HEK293 (cell line): ENCODE measurements around the gene DBNL.

Experiments
- CTCF ChIA-PET: fragments of 350-600 bp; formaldehyde crosslinking; extraction: SDS; loops from one replicate; lab custom pipeline; 2021; ENCODE audit warnings: antibody characterized with exemption; lab: Yijun Ruan, JAX
- POLR2A ChIA-PET: fragments of 300-600 bp; formaldehyde crosslinking; extraction: SDS; loops from one replicate; lab custom pipeline; 2020; ENCODE audit warnings: antibody characterized with exemption, inconsistent platforms; lab: Yijun Ruan, JAX
- H3K27ac ChIP-seq: fragments of 200-500 bp; sonication (Bioruptor generic); 2 replicates; pipeline ENCODE4 v1.5.1; 2014; ENCODE audit warnings: low read depth, low read length, control low read depth, inconsistent platforms; ENCODE audit errors: extremely low read depth
- H3K36me3 ChIP-seq, 2 experiments: fragments of 200-500 bp in 1 of 2; sonication (Bioruptor generic) in 1 of 2; 1 replicate in 1 of 2; 2 replicates in 1 of 2; pipeline ENCODE4 v1.5.1; 2014 to 2017; ENCODE audit warnings: inconsistent platforms in 2 of 2, low read length in 2 of 2; ENCODE audit not compliant: control insufficient read depth in 2 of 2, insufficient read depth in 1 of 2
- H3K4me1 ChIP-seq: fragments of 200-500 bp; sonication (Bioruptor generic); 2 replicates; pipeline ENCODE4 v1.5.1; 2014; ENCODE audit warnings: mild to moderate bottlenecking, low read length, inconsistent platforms; ENCODE audit not compliant: control insufficient read depth, insufficient read depth
- H3K4me3 ChIP-seq: 2 replicates; pipeline ENCODE4 v1.5.1; 2011; ENCODE audit warnings: low read depth, mild to moderate bottlenecking, control low read depth, low read length, moderate library complexity
- H3K9me3 ChIP-seq: fragments of 200-500 bp; sonication (Bioruptor generic); 2 replicates; pipeline ENCODE4 v1.5.1; 2014; ENCODE audit warnings: low read depth, low read length, inconsistent platforms; ENCODE audit not compliant: control insufficient read depth, insufficient read depth
- FEZF1 ChIP-seq: fragments of 450-650 bp; formaldehyde crosslinking; IDR thresholded peaks from 2 replicates; pipeline ENCODE4 v1.5.1; 2016; ENCODE audit warnings: missing biosample characterization, missing genetic modification characterization
- HOXD13 ChIP-seq: sonication (generic); formaldehyde crosslinking; IDR thresholded peaks from 2 replicates; pipeline ENCODE4 v1.8.0; 2022; ENCODE audit warnings: missing genetic modification reagents, borderline replicate concordance
- MYNN ChIP-seq: fragments of 450-650 bp; formaldehyde crosslinking; IDR thresholded peaks from 2 replicates; pipeline ENCODE4 v1.5.1; 2016; ENCODE audit warnings: missing biosample characterization, missing genetic modification characterization, borderline replicate concordance
- SP7 ChIP-seq: fragments of 450-650 bp; formaldehyde crosslinking; IDR thresholded peaks from 2 replicates; pipeline ENCODE4 v1.5.1; 2016; ENCODE audit warnings: missing biosample characterization, missing genetic modification characterization
- ZBTB21 ChIP-seq: fragments of 450-650 bp; formaldehyde crosslinking; IDR thresholded peaks from 2 replicates; pipeline ENCODE4 v1.5.1; 2017; ENCODE audit warnings: missing biosample characterization, missing genetic modification characterization
- ZBTB49 ChIP-seq: fragments of 450-650 bp; formaldehyde crosslinking; IDR thresholded peaks from 2 replicates; pipeline ENCODE4 v1.5.1; 2016; ENCODE audit warnings: missing biosample characterization, missing genetic modification characterization, low read depth
- ZEB2 ChIP-seq: fragments of 450-650 bp; formaldehyde crosslinking; IDR thresholded peaks from 2 replicates; pipeline ENCODE4 v1.5.1; 2016; ENCODE audit warnings: missing biosample characterization, missing genetic modification characterization
- ZFP69B ChIP-seq: fragments of 450-650 bp; formaldehyde crosslinking; IDR thresholded peaks from 2 replicates; pipeline ENCODE4 v1.5.1; 2016; ENCODE audit warnings: missing biosample characterization, missing genetic modification characterization
- ZNF169 ChIP-seq: fragments of 450-650 bp; formaldehyde crosslinking; IDR thresholded peaks from 2 replicates; pipeline ENCODE4 v1.5.1; 2016; ENCODE audit warnings: missing biosample characterization, missing genetic modification characterization
- ZNF350 ChIP-seq: fragments of 450-650 bp; formaldehyde crosslinking; IDR thresholded peaks from 2 replicates; pipeline ENCODE4 v1.5.0; 2017; ENCODE audit warnings: missing biosample characterization, mild to moderate bottlenecking, missing genetic modification characterization
- ZNF404 ChIP-seq: fragments of 450-650 bp; formaldehyde crosslinking; IDR thresholded peaks from 2 replicates; pipeline ENCODE4 v1.5.1; 2017; ENCODE audit warnings: missing biosample characterization, missing genetic modification characterization
- ZNF792 ChIP-seq: fragments of 450-650 bp; formaldehyde crosslinking; IDR thresholded peaks from 2 replicates; pipeline ENCODE4 v1.5.1; 2016; ENCODE audit warnings: missing biosample characterization, missing genetic modification characterization
- TF ChIP-seq, protein P1 (sequence below): fragments of 450-650 bp; formaldehyde crosslinking; IDR thresholded peaks from 2 replicates; pipeline ENCODE4 v1.5.1; 2016; ENCODE audit warnings: missing biosample characterization, missing genetic modification characterization, borderline replicate concordance
- TF ChIP-seq, protein P2 (sequence below): fragments of 450-650 bp; formaldehyde crosslinking; IDR thresholded peaks from 2 replicates; pipeline ENCODE4 v1.5.1; 2016; ENCODE audit warnings: missing biosample characterization, missing genetic modification characterization

Gene DBNL

GRCh38 chr7:44077061-44077460, 32.6 kb downstream of the DBNL start:
- H3K9me3 ChIP-seq = no peaks in the 10 kb centered on the region
- no peak overlapping the region for H3K27ac ChIP-seq
- CTCF ChIA-PET = no interaction called here
- no peak overlapping the region for H3K4me3 ChIP-seq
- POLR2A ChIA-PET = no interaction called here
- H3K4me1 ChIP-seq = peaks cover 3% of the 10 kb centered on the region; the same call in 1 of the 2 replicates
- H3K36me3 ChIP-seq = peaks cover 10 to 83% of the 10 kb centered on the region in 2 experiments
- TF ChIP-seq HOXD13 (CRISPR knock-in tag) = no peak

DNA sequence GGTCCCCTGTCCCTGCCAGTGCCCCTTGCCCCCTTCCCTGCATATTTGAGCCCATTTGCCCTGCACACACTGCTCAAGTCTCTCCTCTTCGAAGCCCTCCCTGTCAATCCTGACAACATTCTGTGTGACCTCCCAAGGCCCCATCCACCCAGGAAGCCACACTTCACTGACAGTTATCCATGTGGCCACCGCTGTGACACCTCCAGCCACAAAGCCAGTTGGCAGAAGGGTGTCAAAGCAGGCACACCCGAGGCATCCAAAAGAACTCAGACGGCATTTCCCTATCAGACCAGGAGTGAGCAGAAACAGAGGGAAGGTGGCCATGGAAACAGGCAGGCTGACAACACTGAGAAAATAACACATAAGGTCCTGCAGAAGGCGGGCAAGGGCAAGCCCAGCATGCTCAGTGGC, 33.2 kb downstream of the DBNL start:
- CTCF ChIA-PET = interaction anchor here (0.7 to 1.2 kb wide), 2 partner anchors 70 to 118 kb away, joined by 4 read pairs; no protein-coding TSS in a partner anchor
- Histone ChIP-seq H3K36me3 (peaks cover 10 to 81% of the 10 kb centered on the region in 2 experiments), H3K4me3 (no peak overlapping the region)
- POLR2A ChIA-PET = no interaction called here
- TF ChIP-seq ZNF350 (tag by site-specific recombination) (no peak), FEZF1 (tag by site-specific recombination) (no peak), ZFP69B (tag by site-specific recombination) (no peak), ZNF792 (tag by site-specific recombination) (no peak)
- TF ChIP-seq, protein P1, sequence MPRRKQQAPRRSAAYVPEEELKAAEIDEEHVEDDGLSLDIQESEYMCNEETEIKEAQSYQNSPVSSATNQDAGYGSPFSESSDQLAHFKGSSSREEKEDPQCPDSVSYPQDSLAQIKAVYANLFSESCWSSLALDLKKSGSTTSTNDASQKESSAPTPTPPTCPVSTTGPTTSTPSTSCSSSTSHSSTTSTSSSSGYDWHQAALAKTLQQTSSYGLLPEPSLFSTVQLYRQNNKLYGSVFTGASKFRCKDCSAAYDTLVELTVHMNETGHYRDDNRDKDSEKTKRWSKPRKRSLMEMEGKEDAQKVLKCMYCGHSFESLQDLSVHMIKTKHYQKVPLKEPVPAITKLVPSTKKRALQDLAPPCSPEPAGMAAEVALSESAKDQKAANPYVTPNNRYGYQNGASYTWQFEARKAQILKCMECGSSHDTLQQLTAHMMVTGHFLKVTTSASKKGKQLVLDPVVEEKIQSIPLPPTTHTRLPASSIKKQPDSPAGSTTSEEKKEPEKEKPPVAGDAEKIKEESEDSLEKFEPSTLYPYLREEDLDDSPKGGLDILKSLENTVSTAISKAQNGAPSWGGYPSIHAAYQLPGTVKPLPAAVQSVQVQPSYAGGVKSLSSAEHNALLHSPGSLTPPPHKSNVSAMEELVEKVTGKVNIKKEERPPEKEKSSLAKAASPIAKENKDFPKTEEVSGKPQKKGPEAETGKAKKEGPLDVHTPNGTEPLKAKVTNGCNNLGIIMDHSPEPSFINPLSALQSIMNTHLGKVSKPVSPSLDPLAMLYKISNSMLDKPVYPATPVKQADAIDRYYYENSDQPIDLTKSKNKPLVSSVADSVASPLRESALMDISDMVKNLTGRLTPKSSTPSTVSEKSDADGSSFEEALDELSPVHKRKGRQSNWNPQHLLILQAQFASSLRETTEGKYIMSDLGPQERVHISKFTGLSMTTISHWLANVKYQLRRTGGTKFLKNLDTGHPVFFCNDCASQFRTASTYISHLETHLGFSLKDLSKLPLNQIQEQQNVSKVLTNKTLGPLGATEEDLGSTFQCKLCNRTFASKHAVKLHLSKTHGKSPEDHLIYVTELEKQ (tag by site-specific recombination) = no peak
- TF ChIP-seq, protein P2, sequence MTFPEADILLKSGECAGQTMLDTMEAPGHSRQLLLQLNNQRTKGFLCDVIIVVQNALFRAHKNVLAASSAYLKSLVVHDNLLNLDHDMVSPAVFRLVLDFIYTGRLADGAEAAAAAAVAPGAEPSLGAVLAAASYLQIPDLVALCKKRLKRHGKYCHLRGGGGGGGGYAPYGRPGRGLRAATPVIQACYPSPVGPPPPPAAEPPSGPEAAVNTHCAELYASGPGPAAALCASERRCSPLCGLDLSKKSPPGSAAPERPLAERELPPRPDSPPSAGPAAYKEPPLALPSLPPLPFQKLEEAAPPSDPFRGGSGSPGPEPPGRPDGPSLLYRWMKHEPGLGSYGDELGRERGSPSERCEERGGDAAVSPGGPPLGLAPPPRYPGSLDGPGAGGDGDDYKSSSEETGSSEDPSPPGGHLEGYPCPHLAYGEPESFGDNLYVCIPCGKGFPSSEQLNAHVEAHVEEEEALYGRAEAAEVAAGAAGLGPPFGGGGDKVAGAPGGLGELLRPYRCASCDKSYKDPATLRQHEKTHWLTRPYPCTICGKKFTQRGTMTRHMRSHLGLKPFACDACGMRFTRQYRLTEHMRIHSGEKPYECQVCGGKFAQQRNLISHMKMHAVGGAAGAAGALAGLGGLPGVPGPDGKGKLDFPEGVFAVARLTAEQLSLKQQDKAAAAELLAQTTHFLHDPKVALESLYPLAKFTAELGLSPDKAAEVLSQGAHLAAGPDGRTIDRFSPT (tag by site-specific recombination) = no peak
- TF ChIP-seq, all 188 proteins: peak for 0
- no peak overlapping the region for H3K27ac ChIP-seq
- H3K4me1 ChIP-seq = peaks cover under 1% of the 10 kb centered on the region; the same call in 1 of the 2 replicates
- H3K9me3 ChIP-seq = no peaks in the 10 kb centered on the region

DNA sequence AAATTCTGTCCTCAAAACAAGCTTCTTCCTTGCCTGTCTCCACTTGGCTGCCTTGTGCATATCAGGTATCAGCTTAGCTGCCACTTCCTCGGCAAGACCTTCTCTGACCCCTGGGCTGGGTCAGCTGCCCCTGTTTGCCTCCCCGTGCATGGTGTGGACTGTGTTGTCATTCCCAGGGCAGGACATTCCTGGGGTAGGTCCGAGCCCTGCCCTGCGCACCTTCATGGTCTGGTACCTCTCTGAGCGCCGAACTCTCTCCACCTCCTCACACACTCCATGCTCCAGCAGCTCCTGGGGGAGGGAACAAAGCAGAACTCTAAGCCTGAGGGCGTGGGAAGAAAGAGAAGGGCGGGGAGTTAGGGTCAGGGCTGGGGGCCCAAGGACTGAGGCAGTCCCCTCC, 34.0 kb downstream of the DBNL start:
- CTCF ChIA-PET = interaction anchor here (0.7 to 1.2 kb wide), 2 partner anchors 69 to 117 kb away, joined by 4 read pairs; no protein-coding TSS in a partner anchor
- H3K4me1 ChIP-seq = no peaks in the 10 kb centered on the region
- H3K4me3 ChIP-seq = no peak overlapping the region
- no peak overlapping the region for H3K27ac ChIP-seq
- POLR2A ChIA-PET = interaction anchor here (1.0 kb wide), 1 partner anchor 34 kb away, joined by 3 read pairs; the partner anchor contains the start of gene DBNL
- no peaks in the 10 kb centered on the region for H3K9me3 ChIP-seq
- peaks cover 10 to 72% of the 10 kb centered on the region in 2 experiments for H3K36me3 ChIP-seq
- TF ChIP-seq ZNF404 (tag by site-specific recombination) = no peak
- TF ChIP-seq MYNN (tag by site-specific recombination) = no peak
- no peak for TF ChIP-seq ZBTB49
- TF ChIP-seq ZBTB21 = no peak
- no peak for TF ChIP-seq ZNF169 (tag by site-specific recombination)
- no peak for TF ChIP-seq SP7 (tag by site-specific recombination)
- no peak for TF ChIP-seq ZEB2 (tag by site-specific recombination)
- TF ChIP-seq, all 188 proteins: peak for 0
